RCC 7860 (cell line): ENCODE results near the gene TRIM32.

Experiments
- DNase-seq: peaks from one replicate; pipeline ENCODE4 v3.0.0-alpha.2; 2015; ENCODE audit warnings: low spot score
- FAIRE-seq: peaks from 2 replicates; lab custom pipeline; 2012; peaks lifted over from hg19 to GRCh38; lab: Jason Lieb, UNC

TRIM32 gene

GRCh38 chr9:116703634-116704033 is 16.5 kb downstream of the TRIM32 start:
- DNase-seq (no peak), FAIRE-seq (no peak)

GRCh38 chr9:116704470-116704869 is 17.4 kb downstream of the TRIM32 start:
- FAIRE-seq, result no peak
- DNase-seq, result no peak

GRCh38 chr9:116705531-116705930 is 18.4 kb downstream of the TRIM32 start:
- FAIRE-seq, result no peak
- no peak for DNase-seq

DNA sequence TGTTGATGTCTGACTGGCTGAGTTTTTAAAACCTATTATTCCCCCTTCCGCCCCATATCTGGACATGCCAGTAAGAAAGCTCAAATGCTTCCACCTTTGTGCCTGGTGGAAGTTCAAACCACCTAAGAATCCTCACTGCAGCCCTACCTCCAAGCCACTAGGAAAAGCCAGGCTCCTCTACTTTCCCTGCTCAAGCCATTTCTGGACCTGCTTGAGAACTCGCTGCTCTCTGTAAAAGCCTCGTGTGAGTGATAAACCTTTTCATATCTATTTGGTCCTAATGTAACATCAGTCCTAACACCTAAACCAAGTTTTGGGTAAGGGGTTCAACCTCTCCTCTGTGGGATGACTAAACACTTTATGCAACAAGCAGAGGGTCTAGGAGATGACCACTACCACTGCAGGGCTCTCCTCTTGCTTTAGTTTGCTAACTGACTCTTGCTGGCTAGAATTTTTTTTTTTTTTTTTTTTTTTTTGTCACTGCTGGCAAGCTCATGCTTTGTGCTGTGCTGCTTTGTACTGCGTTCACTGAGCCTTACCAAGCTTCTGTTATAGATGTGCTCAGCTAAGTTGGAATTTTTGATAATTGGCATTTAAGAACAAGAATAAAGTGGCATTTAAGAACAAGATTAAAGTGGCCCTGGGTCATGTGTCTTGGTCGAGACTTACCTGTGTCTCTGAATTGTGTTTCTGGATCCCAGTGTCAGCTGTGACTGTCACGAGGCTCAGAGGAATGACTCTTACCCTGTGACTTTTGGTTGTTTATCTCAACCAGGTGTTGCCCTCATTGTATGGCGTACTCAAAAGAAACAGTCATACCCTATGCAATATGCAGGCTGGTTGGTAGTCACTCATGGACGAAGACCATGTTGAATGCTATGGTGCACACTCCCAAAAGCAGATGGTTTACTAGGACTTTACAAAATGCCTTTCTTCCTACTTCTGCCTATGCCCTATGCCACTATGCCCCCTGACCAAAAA is 19.5 kb downstream of the TRIM32 start:
- no peak for FAIRE-seq

DNA sequence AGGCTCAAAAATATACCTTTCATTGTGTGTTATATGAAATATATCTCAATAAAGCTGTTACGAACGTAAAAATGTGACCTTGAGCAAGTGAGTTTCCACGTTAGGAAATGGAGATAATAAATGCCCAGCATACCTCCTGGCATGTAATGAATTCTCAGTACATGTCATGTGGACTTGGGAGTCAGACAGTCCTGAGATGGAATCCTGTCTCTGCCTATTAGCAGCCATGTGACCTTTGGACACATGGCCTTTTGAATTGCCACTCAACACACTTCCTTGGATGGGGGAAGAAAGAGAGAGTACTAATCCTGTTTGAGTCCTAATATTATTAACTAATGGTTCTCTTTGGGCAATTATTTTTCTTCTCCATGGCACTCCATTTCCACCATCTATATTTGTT is 25.7 kb downstream of the TRIM32 start:
- FAIRE-seq, result no peak
- no peak for DNase-seq

More for the DNA sequence above, 19.5 kb downstream of the TRIM32 start:
- no peak for DNase-seq

DNA sequence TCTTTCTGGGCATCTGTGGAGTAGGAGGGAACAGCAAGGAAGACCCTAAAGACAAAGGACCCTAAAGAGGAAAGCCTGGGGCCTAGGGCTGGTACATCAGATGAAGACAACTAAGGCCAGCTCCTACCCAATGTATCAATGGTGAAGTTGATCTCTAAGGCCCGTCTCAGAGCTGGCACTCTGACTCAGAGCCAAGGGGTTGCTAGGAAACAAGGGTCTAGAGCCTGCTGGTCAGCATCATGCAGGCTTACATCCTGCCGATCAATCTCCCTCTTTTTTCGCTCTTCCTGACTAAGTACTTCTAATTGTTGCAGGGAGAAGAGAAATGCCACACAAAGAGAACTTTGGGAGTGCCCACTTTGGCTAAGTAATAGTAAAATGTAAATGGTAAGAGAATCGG is 26.2 kb downstream of the TRIM32 start:
- DNase-seq (no peak), FAIRE-seq (no peak)

- DNase-seq (no peak), FAIRE-seq (no peak)
Observed at GRCh38 chr9:116715751-116716150, 28.6 kb downstream of the TRIM32 start.

- no peak for FAIRE-seq
- DNase-seq, result no peak
Observed at GRCh38 chr9:116716438-116716837, 29.3 kb downstream of the TRIM32 start.

- no peak for FAIRE-seq
- DNase-seq, result no peak
Observed at GRCh38 chr9:116717150-116717549, 30.0 kb downstream of the TRIM32 start.

GRCh38 chr9:116718111-116718510 is 31.0 kb downstream of the TRIM32 start:
- DNase-seq (no peak), FAIRE-seq (no peak)

DNA sequence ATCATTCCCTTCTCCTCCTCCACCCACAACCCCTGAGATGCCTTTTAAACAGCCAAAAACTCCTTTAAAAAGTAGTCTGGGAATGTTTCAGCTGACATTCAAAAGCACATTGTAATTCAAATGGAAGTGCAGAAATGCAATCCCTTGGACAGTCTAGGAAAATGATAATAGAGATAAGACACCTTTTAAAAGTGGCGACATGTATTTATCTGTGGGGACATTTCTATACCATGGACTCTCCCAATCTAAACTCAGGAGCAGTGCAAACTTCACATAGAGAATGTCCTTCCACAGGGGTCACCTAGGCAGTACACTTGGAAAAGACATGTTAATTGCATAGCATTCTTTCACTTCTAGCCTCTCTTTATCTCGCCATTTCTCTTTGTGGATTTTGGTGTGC is 33.0 kb downstream of the TRIM32 start:
- DNase-seq (no peak), FAIRE-seq (no peak)

DNA sequence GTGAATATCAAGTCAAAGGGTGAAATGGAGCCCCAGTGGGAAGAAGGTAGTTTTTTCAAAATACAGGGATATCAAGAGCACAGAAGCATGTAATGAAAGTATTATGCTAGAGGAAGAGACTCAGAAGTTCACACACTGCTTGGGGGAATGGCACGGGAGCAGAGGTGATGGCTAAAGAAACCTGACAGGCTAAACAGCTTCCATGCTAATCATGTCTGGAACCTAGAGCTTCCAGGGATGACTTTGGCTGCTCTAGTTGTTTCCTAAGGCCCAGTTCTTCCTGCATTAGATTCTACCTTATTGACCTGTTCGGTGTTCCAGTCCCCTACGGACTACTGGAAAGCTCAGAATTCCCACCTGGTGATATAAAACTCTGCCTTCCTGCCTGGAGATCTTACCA is 34.3 kb downstream of the TRIM32 start:
- FAIRE-seq (no peak), DNase-seq (no peak)

GRCh38 chr9:116721944-116722343 is 34.8 kb downstream of the TRIM32 start:
- no peak for FAIRE-seq

DNA sequence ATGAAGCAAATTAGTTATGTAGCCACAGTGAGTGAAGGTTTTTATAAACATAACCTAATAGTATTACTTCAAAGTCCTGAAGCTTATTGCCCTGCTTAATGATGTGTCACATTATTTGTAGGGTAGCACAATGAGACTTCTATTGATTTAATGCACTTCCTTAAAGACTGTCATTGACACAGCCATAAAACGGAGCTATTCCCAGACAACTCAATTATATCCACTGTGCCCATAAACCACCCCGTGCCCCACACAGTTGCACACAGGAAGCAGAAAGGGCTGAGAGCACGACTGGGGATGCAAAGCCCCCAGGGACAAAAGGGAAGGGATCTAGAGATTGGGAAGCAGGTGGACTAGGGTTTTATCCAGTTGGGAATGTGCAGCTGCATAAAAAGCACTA is 37.0 kb downstream of the TRIM32 start:
- DNase-seq (no peak), FAIRE-seq (no peak)

More at GRCh38 chr9:116721944-116722343, 34.8 kb downstream of the TRIM32 start:
- DNase-seq, result no peak

DNA sequence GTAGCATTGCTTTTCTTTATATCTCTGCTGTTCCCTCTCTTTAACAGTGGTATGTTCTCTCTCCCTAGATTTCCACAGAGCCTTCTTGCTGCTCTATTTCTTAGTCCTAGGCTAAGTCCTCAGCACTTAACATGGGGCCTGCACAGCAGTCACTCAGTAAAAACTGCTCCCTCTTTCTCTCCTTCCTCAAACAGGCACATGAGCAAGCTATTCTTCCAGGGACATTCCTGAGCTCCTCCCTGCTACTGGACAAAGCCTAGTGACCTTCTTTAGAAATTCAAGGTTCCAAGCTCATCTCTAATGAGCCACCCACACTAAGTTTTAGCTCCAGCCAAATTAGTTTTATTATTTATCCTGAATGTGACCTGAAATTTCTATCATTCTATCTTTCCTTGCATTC is 39.5 kb downstream of the TRIM32 start:
- no peak for FAIRE-seq

DNA sequence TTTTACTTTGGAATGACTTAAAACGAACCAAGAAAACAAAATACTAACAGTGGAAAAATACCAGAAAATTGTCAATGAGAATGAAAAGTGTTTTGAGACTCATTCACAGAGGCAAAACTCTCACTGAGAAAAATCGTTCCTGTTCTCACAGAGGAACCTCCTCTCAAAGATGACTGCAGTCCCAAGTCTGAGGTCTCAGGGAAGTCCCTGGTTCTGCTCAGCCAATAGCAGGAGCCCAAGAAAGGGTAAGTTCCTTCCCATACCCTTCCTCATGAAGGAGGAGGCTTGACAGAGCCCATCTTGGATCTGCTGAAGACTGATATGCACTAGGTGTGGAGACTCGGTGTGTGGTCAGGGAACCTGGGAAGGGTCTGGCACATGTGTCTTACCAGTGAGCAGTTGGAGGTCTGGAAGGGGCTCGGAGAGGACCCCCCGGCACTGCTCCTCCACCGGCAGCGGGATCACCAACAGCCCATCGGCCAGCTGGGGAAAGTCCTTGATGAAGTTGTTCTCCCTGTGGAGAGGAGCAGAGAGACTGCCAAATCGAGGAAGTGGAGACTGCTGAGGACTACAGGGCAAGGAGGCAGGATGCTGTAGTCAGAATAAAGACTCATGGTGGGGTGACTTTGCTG is 46.0 kb downstream of the TRIM32 start:
- DNase-seq, result no peak
- FAIRE-seq, result no peak

More for the DNA sequence above, 39.5 kb downstream of the TRIM32 start:
- DNase-seq, result no peak

- no peak for DNase-seq
- no peak for FAIRE-seq
Observed at GRCh38 chr9:116736399-116737151, 49.5 kb downstream of the TRIM32 start.

- FAIRE-seq (no peak), DNase-seq (peak; percentile 47)
Observed at GRCh38 chr9:116737152-116737546, 50.0 kb downstream of the TRIM32 start.

DNA sequence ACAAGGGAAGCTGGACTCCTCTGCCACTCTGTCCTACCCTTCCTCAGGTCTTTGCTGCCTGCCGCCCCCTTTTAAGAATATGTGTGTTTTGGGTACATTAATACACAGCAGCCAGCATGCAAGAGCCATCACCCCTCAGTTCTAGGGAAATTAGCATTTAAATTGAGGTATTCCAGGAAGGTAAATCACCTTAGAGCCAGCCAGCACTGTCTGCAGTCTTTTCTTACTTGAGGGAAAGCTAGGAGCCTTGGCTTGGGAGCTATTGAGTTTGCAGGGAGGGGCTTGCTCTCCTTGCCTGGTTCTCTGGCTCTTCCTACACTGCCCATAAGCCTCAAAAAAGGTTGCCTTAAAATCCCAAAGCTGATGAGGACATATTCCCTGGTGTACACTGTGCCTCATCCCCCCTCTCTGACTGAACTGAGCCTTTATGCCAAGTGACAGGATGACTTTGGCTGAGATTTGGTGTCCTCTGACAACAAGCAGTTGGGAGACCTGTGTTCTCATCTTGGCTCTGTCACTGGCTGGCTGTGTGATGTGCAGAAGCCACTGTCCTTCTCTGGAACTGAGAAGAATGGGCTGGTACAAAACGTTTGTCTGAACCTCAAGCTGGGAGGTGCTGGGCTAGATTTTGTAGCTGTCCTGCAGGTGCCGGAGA is 54.1 kb downstream of the TRIM32 start:
- FAIRE-seq (no peak), DNase-seq (no peak)

GRCh38 chr9:116741742-116742141 is 54.6 kb downstream of the TRIM32 start:
- FAIRE-seq, result no peak
- no peak for DNase-seq

- DNase-seq (no peak), FAIRE-seq (no peak)
Observed at GRCh38 chr9:116749176-116749575, 62.1 kb downstream of the TRIM32 start.
